Caco-2 (cell line): ENCODE data around the gene NLRP6. TPM values are rescaled to one million over a fixed set of nuclear protein-coding genes. Genes with fewer than 3 reads are reported as not detected.

Experiments
- BruUV-seq: library from RNA; stranded (reverse); fragments of 400-500 nt; replicated peaks from 2 replicates; lab custom pipeline; 2021; lab: Mats Ljungman, UMichigan
- CTCF ChIA-PET: fragments of 300-600 bp; sonication (Branson Sonifier 250); formaldehyde crosslinking; loops from one replicate; lab custom pipeline; 2022; ENCODE audit warnings: antibody characterized with exemption; lab: Charles Lee
- POLR2A ChIA-PET: fragments of 300-600 bp; sonication (Branson Sonifier 250); formaldehyde crosslinking; loops from one replicate; lab custom pipeline; 2022; ENCODE audit warnings: antibody characterized with exemption; lab: Charles Lee
- DNase-seq, 2 experiments: peaks; one replicate each; pipeline versions ENCODE4 v3.0.0 to v3.0.0-alpha.2; 2020 to 2022
- H3K27me3 ChIP-seq: replicated peaks from 2 replicates; pipeline ENCODE4 v1.6.0; 2011; ENCODE audit warnings: low read length; ENCODE audit not compliant: control insufficient read depth, insufficient read depth
- H3K36me3 ChIP-seq: 2 replicates; pipeline ENCODE4 v1.5.1; 2011; ENCODE audit warnings: low read length; ENCODE audit not compliant: control insufficient read depth, insufficient read depth
- H3K4me1 ChIP-seq: fragments of 250-450 bp; sonication (Bioruptor Pico); 2 replicates; pipeline ENCODE4 v1.5.1; 2020; ENCODE audit warnings: mild to moderate bottlenecking
- H3K4me3 ChIP-seq: 2 replicates; pipeline ENCODE4 v1.5.1; 2011; ENCODE audit warnings: low read depth, mild to moderate bottlenecking, control low read depth, low read length
- H3K9me3 ChIP-seq: fragments of 250-450 bp; sonication (Bioruptor Pico); 2 replicates; pipeline ENCODE4 v1.5.1; 2020; ENCODE audit warnings: mild to moderate bottlenecking, moderate library complexity
- H3K27ac Mint-ChIP-seq: one replicate; pipeline ENCODE4 v1.8.0; 2022; ENCODE audit warnings: mixed read lengths; ENCODE audit not compliant: unreplicated experiment
- H3K27me3 Mint-ChIP-seq: one replicate; pipeline ENCODE4 v1.8.0; 2022; ENCODE audit warnings: mixed read lengths; ENCODE audit not compliant: insufficient read depth, unreplicated experiment
- H3K36me3 Mint-ChIP-seq: one replicate; pipeline ENCODE4 v1.8.0; 2022; ENCODE audit warnings: mild to moderate bottlenecking, mixed read lengths; ENCODE audit not compliant: insufficient read depth, unreplicated experiment
- H3K4me1 Mint-ChIP-seq: one replicate; pipeline ENCODE4 v1.8.0; 2022; ENCODE audit warnings: low read depth, mixed read lengths; ENCODE audit not compliant: unreplicated experiment
- H3K4me3 Mint-ChIP-seq: one replicate; pipeline ENCODE4 v1.8.0; 2022; ENCODE audit warnings: mild to moderate bottlenecking, moderate library complexity, mixed read lengths; ENCODE audit not compliant: unreplicated experiment
- H3K9me3 Mint-ChIP-seq: one replicate; pipeline ENCODE4 v1.8.0; 2022; ENCODE audit warnings: mixed read lengths; ENCODE audit not compliant: unreplicated experiment
- intact Hi-C: fragments of 100-400 bp; cut with micrococcal nuclease; formaldehyde crosslinking; loops from one replicate; pipeline ENCODE4 v1.10.0; 2022; ENCODE audit not compliant: unreplicated experiment
- total RNA-seq: library from RNA; stranded (reverse); gene quantifications from 2 replicates; pipeline ENCODE4 v1.2.3, GENCODE V29; 2022
- TF ChIP-seq, protein P1 (sequence below), 2 experiments: fragments of 200-600 bp in 1 of 2; IDR thresholded peaks; 1 replicate in 1 of 2; 2 replicates in 1 of 2; pipeline versions ENCODE4 v1.5.1 to v1.8.0; 2011 to 2022; ENCODE audit warnings: antibody characterized with exemption in 1 of 2, control low read depth in 1 of 2, inconsistent platforms in 1 of 2, low read depth in 1 of 2, low read length in 1 of 2, mild to moderate bottlenecking in 1 of 2, moderate library complexity in 1 of 2; ENCODE audit not compliant: insufficient read depth in 1 of 2, severe bottlenecking in 1 of 2, unreplicated experiment in 1 of 2

NLRP6 gene
- total RNA-seq, 1 experiment from 2014 or later: not detected

- no TSS peak for BruUV-seq
- Histone ChIP-seq H3K27me3 (no peaks in the 10 kb centered on the region), H3K36me3 (no peaks in the 10 kb centered on the region; the same call in 1 of the 2 replicates), H3K4me1 (no peaks in the 10 kb centered on the region), H3K9me3 (no peaks in the 10 kb centered on the region), H3K4me3 (no peak overlapping the region)
- no peaks in the 10 kb centered on the region for H3K27me3 Mint-ChIP-seq
- H3K36me3 Mint-ChIP-seq: peaks cover 37% of the 10 kb centered on the region
- H3K9me3 Mint-ChIP-seq: peaks cover 25% of the 10 kb centered on the region
- no peaks in the 10 kb centered on the region for H3K4me1 Mint-ChIP-seq
- intact Hi-C loops: no loop called here
- H3K4me3 Mint-ChIP-seq: no peak overlapping the region
- H3K27ac Mint-ChIP-seq: no peak overlapping the region
- CTCF ChIA-PET: no interaction called here
- TF ChIP-seq, protein P1, sequence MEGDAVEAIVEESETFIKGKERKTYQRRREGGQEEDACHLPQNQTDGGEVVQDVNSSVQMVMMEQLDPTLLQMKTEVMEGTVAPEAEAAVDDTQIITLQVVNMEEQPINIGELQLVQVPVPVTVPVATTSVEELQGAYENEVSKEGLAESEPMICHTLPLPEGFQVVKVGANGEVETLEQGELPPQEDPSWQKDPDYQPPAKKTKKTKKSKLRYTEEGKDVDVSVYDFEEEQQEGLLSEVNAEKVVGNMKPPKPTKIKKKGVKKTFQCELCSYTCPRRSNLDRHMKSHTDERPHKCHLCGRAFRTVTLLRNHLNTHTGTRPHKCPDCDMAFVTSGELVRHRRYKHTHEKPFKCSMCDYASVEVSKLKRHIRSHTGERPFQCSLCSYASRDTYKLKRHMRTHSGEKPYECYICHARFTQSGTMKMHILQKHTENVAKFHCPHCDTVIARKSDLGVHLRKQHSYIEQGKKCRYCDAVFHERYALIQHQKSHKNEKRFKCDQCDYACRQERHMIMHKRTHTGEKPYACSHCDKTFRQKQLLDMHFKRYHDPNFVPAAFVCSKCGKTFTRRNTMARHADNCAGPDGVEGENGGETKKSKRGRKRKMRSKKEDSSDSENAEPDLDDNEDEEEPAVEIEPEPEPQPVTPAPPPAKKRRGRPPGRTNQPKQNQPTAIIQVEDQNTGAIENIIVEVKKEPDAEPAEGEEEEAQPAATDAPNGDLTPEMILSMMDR (IDR thresholded peaks at IDR 0.05; ENCODE audit: insufficient read depth in 1 of 2, low read depth in 1 of 2, low read length in 1 of 2, severe bottlenecking in 1 of 2, unreplicated experiment in 1 of 2): no peak
- POLR2A ChIA-PET: no interaction called here
- no peak for DNase-seq
Measured at GRCh38 chr11:256952-257737, 21.1 kb upstream of the NLRP6 start.

DNA sequence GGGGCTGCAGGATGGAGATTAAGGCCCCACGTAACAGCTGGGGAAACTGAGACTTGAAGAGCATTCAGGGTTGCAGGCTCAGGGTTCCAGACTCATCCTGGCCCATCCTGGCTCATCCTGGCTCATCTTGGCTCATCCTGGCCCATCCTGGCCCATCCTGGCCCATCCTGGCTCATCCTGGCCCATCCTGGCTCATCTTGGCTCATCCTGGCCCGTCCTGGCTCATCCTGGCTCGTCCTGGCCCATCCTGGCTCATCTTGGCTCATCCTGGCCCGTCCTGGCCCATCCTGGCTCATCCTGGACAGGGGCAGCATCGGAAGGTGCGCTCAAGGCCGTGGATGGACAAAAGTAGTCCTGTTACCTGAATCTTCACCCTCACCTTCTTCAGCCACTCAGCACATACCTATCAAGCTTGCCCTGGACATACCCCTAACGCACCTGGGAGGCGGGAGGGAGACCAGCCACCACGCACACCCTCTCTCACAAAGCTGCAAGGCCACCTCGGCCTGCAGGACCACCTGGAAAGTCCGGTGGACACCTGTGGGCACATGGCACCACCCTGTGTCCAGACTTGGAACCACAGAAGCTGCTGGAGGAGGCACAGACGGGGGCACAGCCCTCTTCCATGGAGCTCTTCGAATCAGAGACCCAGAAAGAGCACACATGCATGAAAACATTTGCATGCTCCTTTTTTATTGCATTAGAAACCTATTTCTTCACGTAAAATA lies 20.3 kb upstream of the NLRP6 start:
- no TSS peak for BruUV-seq
- peaks cover 31% of the 10 kb centered on the region for H3K36me3 Mint-ChIP-seq
- H3K9me3 Mint-ChIP-seq: peaks cover 25% of the 10 kb centered on the region
- ChIA-PET CTCF (interaction anchor here (2.0 kb wide), 1 partner anchor 7 kb away, joined by 10 read pairs; no protein-coding TSS in a partner anchor), POLR2A (no interaction called here)
- no peak overlapping the region for H3K27ac Mint-ChIP-seq
- Histone ChIP-seq H3K36me3 (no peaks in the 10 kb centered on the region; the same call in 1 of the 2 replicates), H3K9me3 (no peaks in the 10 kb centered on the region), H3K4me1 (no peaks in the 10 kb centered on the region), H3K27me3 (no peaks in the 10 kb centered on the region), H3K4me3 (no peak overlapping the region)
- peak; percentile 43 to 57 for DNase-seq
- TF ChIP-seq, protein P1 (IDR thresholded peaks at IDR 0.05; ENCODE audit: insufficient read depth in 1 of 2, low read depth in 1 of 2, low read length in 1 of 2, severe bottlenecking in 1 of 2, unreplicated experiment in 1 of 2): peak; percentile 52 to 59
- H3K4me3 Mint-ChIP-seq: no peak overlapping the region
- no peaks in the 10 kb centered on the region for H3K4me1 Mint-ChIP-seq
- intact Hi-C loops: no loop called here
- H3K27me3 Mint-ChIP-seq: no peaks in the 10 kb centered on the region

- Histone ChIP-seq H3K4me3 (no peak overlapping the region), H3K9me3 (no peaks in the 10 kb centered on the region), H3K27me3 (no peaks in the 10 kb centered on the region), H3K36me3 (no peaks in the 10 kb centered on the region), H3K4me1 (no peaks in the 10 kb centered on the region)
- Mint-ChIP-seq H3K4me1 (no peaks in the 10 kb centered on the region), H3K4me3 (no peak overlapping the region), H3K27me3 (no peaks in the 10 kb centered on the region), H3K27ac (no peak overlapping the region), H3K9me3 (peaks cover 25% of the 10 kb centered on the region), H3K36me3 (peaks cover 18% of the 10 kb centered on the region)
- no peak for DNase-seq
- TF ChIP-seq, protein P1 (IDR thresholded peaks at IDR 0.05; ENCODE audit: insufficient read depth in 1 of 2, low read depth in 1 of 2, low read length in 1 of 2, severe bottlenecking in 1 of 2, unreplicated experiment in 1 of 2): no peak
- CTCF ChIA-PET: interaction anchor here (2.0 kb wide), 1 partner anchor 9 kb away, joined by 10 read pairs; no protein-coding TSS in a partner anchor
- intact Hi-C loops: no loop called here
- no TSS peak for BruUV-seq
- POLR2A ChIA-PET: no interaction called here
Measured at GRCh38 chr11:259413-259812, 18.8 kb upstream of the NLRP6 start.
